Umbilical cord (tissue), 2 donors: Measurements from ENCODE around the gene SH3D21. TPM values are rescaled to one million over a fixed set of nuclear protein-coding genes. Genes with fewer than 3 reads are reported as not detected.

ENCODE experiments used
- DNase-seq: peaks from one replicate; pipeline ENCODE4 v3.0.0-alpha.2; 2015; ENCODE audit warnings: low spot score
- total RNA-seq: library from RNA; depleted of rRNA; stranded (reverse); fragments of >200 nt; gene quantifications from one replicate; pipeline ENCODE4 v1.2.3, GENCODE V29; 2014; ENCODE audit warnings: low replicate concordance; ENCODE audit not compliant: insufficient read depth

SH3D21 gene
- total RNA-seq, 1 donor from 2014 or later = 11.3 TPM

DNA sequence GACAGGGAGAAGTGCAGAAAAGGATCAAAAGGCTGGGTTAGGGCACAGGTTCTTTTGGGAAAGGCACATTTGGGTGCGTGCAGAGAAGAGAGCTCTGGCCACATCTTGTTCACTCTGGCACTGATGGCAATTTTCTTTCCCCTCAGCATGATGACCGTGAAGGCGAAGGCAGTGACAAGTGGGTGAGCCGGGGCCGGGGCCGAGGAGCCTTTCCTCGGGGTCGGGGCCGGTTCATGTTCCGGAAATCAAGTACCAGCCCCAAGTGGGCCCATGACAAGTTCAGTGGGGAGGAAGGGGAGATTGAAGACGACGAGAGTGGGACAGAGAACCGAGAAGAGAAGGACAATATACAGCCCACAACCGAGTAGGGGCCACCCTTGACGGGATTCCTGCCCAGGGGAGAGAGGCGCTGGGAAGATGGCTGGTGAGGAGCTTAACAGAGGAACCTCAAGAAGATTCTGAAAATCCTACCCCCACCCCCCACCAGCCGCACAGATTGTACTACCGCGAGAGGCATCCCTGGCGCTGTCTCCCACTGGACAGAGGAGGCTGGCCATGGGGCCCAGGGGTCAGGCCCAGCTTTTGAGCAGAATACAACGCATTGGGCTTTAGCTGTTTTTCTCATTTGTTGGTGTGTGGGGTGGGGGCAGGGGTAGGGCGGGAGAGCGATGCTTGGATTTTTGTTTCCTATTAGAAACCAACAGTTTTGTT, 2.4 kb upstream of the SH3D21 start:
- DNase-seq = no peak

GRCh38 chr1:36304521-36304920, 1.6 kb upstream of the SH3D21 start:
- no peak for DNase-seq

DNA sequence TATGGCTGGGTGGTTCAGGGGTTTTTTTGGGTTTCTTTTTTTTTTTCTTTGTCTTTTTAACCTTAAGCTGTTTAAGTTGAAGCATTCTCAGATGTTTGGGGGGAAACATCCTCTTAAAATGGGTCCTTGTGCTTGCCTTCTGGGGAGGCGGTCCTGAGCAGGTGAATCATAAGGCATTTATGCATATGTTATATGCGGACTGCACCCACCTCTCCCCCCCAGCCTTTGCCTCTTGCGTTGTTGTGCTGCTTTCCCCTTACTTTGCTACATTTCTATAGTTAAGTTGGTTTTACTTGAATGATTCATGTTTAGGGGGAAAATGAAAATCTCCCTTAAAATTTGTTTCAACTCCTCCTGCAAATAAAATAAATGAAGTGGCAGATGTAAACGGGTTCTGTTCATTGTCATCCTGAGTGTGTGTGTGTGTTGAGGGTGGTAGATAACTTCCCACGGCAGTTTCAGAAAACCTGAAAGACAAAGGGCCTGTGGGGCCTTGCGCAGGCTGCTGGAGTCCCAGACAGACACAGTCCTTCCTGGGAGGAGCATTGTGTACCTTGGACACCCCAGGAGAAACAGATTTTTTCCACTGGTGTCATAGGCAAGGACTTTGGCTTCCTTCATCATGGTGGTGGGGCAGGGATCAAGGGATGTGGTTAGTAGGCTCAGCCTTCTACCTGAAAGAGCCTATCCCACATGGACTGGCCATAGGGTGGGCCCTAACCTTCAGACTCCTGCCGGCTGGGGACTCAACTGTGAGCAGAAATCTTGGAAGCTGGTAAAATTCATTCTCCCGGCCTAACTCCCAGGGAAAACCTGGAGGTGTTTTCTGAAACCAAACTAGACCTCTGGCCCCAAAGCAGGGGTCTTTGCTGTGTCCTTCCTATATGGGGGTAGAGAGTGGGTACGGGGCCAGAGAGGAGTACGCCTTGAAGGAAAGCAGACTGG, 926 bp upstream of the SH3D21 start:
- peak; percentile 56 for DNase-seq

- DNase-seq = peak; percentile 69
These were observed 306 bp upstream of the SH3D21 start for GRCh38 chr1:36305915-36306209.

DNA sequence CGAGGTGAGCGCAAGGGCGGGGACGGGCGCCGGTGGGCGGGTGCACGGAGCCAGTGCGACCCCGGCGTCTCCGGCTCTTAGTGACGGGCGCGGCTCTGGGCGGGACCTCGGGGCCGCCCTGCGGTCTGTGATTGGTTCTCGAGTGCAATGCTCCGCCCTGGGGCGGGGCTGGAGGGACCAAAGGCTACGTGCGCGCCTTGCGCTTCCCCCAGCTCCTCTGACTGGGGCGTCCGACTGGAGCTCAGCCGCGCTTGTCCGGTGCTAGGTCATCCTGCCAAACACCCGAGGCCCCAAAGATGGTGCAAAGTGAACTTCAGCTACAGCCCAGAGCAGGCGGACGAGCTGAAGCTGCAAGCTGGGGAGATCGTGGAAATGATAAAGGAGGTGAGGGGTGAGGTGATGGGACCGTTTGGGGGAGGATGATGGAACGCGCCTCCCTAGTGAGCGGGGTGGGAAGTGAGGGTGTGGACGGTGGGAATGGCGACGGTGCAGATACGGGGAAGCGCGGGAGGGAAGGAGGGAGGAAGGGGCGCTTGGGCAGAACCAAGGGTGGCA, 811 bp downstream of the SH3D21 start:
- peak; percentile 97 for DNase-seq

GRCh38 chr1:36307601-36308330, 1.6 kb downstream of the SH3D21 start:
- DNase-seq = no peak

DNA sequence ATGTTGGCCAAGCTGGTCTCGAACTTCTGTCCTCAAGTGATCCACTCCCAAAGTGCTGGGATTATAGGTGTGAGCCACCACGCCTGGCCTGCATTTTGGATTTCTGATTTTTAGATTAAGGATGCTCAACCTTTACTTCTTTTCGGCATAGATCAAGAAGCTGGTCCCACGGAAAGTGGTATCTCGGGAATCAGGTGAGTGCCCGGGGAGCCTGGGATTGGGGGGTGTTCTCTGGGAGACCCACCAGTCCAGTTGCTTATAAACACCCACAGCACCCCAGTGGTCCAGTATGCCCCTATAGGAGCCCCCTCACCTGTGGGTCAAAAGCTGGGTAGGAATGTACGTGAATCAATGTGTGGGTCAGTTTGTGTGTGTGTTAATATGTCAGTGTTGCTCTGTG, 3.2 kb downstream of the SH3D21 start:
- no peak for DNase-seq

DNA sequence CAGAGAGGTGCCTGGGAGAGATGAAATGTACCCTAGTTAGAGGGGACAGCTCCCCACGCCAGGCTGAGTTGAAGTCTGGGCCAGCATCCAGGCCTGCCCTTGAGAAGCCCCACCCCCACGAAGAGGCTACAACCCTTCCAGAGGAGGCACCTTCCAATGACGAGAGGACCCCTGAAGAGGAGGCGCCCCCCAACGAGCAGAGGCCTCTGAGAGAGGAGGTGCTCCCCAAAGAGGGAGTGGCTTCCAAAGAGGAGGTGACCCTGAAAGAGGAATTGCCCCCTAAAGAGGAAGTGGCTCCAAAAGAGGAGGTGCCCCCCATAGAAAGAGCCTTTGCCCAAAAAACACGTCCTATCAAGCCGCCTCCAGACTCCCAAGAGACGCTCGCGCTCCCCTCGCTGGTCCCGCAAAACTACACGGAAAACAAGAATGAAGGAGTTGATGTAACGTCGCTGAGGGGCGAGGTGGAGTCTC, 14.2 kb downstream of the SH3D21 start:
- DNase-seq = peak; percentile 44

- DNase-seq = no peak
These were observed 14.6 kb downstream of the SH3D21 start for GRCh38 chr1:36320767-36321118.

DNA sequence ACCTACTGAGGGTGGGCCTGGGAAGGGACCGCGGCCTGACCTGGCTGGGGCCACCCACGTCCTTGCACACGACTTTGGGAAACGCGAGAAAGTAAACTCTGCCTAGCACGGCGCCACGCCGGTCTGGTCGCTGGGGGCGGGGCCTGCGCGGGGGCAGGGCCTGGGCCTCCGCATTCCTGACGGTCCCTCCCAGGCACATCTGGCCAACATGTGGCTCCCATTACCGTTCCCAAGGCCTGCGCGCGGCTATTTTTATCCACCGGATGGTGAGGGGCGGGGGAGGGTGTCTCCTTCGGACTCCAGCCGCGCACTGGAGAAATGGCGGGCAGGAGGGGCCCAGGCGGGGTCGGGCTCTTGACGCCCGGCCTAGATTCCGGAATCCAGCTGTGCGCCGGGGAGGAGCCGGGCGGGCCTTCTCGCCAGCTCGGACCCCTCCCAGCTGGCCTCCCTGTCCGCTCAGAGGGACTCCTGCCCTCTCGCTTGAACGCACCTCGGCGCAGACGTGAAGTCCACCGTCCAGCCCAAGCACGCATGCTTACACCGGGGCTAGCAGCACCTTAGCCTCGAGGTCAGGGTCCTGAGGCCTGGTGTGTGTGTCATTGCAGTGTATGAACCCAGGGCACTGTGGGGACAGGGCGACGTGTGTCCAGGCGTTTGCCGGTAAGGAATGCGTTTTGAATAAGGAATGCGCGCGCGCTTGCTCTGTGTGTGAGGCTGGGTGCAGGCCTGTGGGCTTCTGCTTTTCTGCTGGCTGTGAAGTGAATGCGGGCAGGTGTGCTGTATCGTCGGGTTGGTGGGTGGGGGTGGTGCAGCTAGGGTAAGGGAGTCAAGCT, 15.2 kb downstream of the SH3D21 start:
- DNase-seq = peak; percentile 98

- no peak for DNase-seq
These were observed 16.0 kb downstream of the SH3D21 start for GRCh38 chr1:36322041-36322785.

DNA sequence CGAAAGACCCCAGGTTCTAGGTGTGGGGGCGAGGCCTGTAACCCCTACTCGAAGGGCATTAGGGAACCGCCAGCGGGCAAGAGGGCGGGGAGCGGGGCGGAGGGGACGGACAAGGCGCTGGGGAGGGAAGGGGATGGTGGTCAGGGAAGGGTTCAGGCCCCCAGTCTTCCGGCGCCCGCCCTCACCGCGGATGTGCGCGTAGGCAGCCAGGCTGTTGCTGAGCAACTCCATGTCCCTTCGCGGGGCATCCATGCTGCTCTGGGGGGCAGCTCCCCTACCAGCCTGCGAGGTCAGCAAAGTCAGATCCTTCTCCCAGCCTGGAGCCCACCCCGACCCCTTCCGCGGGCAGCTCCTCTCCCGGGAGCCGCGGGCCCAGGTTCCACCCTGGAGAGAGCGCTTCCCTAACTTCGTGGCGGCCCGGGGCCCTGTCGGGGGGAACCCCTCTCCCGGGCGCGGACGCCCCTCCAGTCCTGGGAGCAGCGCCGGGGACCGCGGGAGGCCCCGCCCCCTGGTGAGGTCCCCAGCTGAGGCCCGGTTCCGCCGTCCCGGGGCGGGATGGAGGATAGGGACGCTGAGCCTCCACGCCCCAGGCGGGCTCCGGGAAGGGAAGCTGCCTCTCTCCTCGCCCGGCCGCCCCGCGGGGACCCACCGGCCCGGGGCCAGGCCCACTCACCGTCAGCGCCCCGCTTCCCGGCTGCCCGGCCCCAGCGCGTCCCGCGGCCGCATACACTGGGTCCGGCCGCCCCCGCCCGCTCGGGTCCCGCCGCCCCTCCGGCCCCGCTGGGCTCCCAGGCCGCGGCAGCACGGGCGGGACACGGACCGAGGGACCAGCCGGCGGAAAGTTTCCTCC, 16.8 kb downstream of the SH3D21 start:
- DNase-seq = peak; percentile 86

GRCh38 chr1:36323636-36324352, 17.6 kb downstream of the SH3D21 start, which contains the start of gene EVA1B:
TSS of gene EVA1B (minus strand) at chr1:36323645. CDS start at chr1:36323037, 608 bp downstream.
- DNase-seq = peak; percentile 91

GRCh38 chr1:36324353-36324703, 18.2 kb downstream of the SH3D21 start:
- DNase-seq = no peak

DNA sequence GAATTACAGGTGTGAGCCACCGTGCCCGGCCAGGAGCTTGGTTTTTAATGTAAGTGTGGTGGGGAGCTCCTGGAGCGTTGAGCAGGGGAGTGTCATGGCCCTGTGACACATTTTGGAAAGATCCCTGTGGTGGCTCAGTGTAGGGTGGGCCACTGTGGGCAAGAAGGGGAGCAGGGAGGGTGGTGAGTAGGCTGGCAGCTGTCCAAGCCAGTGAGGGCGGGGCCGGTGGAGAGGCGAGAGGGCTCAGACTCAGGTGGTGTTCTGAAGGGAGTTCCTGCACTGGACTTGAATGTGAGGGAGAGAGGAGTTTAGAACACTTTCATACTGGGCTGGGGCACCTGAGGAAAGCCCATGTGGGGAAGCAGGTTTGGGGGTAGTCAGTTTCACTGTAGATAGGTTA, 20.3 kb downstream of the SH3D21 start:
- no peak for DNase-seq

DNA sequence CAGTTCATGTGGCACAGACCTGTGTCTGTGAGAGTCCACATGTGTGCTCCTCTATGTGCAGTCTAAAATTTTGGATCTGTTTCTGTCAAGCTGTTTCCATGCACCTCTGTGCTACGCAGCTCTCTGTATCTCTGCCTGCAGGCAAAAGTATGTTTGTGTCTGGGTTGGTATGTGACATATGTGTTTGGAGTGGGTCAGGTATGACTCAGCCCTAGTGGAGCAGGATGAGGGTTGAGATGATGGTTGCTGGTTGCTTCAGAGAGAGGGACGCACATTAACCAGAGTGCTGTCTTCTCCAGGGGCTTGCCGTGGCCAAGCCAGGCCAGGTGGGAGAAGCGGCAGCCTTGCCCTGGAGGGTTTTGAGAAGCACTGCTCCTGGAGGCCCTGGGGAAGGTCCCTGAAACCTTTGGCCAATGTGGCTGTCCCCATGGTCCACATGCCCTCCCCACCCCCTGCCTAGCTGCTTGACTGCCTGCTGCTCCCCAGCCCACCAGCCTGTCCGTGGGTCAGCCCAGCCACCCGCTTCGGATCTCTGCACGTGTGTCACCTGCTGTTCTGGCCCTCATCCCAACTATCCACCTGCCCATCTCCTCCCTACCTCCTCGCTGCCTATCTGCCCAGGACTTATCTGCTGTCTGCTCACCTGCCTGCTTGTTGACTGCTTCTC, 21.4 kb downstream of the SH3D21 start:
- DNase-seq = peak; percentile 50

DNA sequence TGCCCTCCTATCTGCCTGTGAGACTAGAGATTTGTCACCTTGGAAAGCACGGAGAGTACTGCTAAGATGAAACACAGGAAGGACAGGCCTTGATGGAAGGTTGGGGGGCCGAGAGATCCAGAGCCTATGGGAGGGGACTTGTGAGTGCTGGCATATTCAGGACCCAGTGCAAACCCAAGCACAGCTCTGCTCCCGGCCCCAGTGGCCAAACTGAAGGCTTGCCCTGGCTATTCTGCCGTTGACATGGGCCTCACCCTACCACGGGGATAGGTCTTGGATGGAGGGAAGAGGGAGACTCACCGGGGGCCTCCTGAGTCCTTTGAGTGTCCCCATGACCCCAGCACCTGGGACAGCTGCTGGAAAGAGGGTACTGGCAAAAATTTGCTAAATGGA, 21.9 kb downstream of the SH3D21 start:
- DNase-seq = no peak

DNA sequence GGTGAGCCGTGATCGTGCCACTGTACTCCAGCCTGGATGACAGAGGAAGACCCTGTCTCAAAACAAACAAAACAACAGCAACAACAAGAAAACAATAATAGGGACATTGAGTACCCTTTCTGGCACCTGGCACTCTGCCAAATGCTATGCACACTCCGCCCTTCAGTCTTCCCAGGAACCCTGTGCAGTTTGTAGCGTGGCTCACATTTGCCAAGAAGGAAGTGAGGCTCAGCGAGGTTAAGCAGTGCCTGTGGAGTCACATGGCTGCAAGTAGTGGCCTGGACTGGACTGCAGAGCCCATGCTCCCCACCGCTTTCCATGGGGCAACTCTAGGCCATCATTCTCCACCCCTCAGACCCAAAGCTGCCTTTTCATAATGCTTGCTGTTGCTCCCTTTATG, 22.5 kb downstream of the SH3D21 start:
- DNase-seq = peak; percentile 66
